Mesenteric fat pad (tissue), 1 donor: ENCODE results near the gene CCDC88A. TPM values are rescaled to one million over a fixed set of nuclear protein-coding genes. Genes with fewer than 3 reads are reported as not detected.
"Not testable (repeated sequence)": the region's sequence is repeated elsewhere in the genome, so short reads cannot be mapped to it uniquely, and the experiment has no call there.

Experiments used
- DNase-seq: peaks from one replicate; pipeline ENCODE4 v3.0.0-alpha.2; 2020; ENCODE audit warnings: low spot score
- total RNA-seq: library from RNA; stranded (reverse); fragmentation: NEBNext Ultra II Directional; extraction: Animal tissue kit (Norgen Biotek cat#: 25700); gene quantifications from one replicate; pipeline ENCODE4 v1.2.1, GENCODE V29; 2021
- donor health status: DM: yes; HTN: yes; CAD: no.

The CCDC88A gene
- total RNA-seq, 1 donor from 2014 or later: 64.6 TPM

DNA sequence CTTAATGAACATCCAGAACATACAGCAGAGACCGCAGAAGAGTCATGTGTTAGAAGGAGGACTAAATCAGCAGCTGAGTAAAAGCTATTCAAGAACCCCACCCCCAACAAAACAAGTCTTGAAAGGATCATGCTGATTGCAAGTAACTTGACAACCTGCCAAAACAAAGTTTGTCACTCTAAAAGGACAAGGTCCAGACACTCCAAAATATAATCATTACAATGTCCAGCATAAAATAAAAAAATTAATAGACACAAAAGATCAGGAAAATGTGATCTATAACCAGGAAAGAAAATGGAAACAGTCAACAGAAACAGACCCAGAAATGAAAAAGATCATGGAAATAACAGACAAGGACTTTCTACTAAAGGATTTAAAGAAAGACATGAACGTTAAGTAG lies 28.5 kb downstream of the CCDC88A start:
- DNase-seq: no peak

DNA sequence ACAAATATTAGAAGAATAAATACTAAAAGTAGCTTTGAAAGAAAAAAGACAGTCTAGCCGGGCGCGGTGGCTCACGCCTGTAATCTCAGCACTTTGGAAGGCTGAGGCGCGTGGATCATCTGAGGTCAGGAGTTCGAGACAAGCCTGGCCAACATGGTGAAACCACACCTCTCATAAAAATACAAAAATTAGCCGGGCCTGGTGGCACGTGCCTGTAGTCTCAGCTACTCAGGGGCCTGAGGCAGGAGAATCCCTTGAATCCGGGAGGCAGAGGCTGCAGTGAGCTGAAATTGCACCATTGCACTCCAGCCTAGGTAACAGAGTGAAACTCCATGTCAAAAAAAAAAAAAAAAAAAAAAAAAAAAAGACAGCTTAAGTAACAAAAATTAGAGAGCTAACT lies 34.1 kb downstream of the CCDC88A start:
- not testable (repeated sequence) for DNase-seq

DNA sequence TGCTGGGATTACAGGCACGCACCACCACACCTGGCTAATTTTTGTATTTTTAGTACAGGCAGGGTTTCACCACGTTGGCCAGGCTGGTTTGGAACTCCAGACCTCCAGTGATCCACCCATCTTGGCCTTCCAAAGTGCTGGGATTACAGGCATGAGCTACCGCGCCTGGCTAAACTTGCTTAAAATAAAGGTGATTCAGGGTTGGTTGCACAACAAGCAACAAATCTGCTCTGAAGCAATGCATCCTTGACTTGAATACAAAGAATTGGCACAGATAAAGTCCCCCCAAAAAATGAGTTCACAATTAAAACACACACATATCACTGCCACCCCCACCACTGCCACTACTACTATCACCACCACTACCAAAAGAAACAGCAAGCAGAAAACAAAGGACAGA lies 34.9 kb downstream of the CCDC88A start:
- DNase-seq: no peak

DNA sequence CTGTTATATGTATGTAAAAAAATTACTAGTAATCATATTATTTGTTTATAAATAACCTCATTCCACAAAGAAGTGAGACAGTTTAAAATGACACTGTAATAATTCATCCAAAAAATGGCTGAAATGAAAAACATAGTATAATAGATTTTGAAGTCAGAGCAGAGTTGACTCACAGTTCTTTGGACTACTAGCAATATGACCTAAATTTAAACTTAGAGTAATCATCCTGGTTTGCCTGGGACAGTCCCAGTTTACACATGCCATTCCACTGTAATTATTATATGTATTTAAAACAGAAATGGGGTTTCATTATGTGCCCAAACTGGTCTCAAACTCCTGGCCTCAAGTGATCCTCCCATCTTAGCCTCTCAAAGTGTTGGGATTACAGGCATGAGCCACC lies 48.3 kb downstream of the CCDC88A start:
- no peak for DNase-seq

DNA sequence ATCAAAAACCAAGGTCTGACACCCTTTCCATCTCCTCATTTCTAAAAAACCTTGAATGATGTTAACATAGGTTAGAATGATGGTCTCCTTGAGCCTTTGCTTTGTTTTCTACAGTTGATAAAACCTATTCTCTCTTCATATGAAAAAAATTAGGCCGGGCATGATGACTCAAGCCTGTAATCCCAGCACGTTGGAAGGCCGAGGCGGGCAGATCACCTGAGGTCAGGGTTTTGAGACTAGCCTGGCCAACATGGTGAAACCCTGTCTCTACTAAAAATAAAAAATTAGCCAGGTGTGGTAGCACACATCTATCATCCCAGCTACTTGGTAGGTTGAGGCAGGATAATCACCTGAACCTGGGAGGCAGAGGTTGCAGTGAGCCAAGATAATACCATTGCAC lies 49.4 kb downstream of the CCDC88A start:
- DNase-seq: no peak

DNA sequence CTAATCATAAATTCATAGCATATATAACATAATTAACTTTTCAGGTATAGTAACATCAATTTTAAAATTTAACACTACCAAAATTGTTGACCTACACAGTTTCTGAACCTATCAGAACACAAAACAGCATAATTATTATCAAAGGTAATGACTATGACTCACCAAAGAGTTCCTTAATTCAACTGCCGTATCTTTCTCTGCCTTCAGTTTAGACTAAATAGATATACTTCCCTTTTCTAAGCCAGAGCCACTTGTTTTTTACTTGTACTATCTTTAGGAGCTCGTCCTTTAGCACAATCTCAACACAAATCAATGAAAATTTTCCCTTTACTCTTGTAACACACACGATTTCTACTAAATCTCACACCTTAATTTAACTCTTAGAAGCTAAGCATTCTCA lies 54.4 kb downstream of the CCDC88A start:
- no peak for DNase-seq

DNA sequence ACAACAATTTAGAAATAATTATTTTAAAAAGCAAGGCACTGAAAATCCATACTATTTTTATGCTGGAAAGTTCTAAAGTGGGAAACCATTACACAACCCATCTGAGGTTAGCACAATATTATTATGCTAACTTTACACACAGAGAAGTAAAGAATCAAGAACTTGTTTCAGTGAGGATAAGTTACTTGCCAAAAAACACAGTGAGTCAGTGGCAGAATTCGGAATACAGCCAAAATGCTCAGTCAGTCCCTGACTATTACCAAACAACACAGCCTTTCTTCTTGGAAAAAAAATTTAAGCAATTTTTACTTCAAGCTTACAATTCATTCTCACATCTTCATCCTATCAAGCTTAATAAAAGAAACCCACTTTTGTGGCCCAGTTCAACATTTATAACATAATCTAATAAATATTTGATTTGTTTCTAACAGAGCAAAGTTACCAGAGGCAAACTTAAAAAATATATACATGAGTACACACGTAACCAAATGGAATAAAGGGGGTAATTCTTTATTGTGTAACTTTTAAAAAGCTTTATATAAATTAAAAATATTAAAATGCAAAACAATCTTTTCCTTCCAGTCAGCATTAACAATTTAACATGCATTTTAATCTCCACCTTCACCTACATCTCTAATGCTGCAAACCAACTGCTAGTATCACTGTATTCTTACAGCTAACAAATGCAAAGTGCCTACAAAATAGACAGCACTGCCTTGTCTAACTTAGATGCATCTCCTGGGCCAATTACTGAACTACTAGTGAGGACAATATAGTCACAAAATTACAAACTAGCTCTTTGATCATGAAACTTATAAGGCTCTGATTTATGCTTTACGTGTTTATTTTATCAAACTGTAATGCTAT lies 55.2 kb downstream of the CCDC88A start:
- DNase-seq: no peak

DNA sequence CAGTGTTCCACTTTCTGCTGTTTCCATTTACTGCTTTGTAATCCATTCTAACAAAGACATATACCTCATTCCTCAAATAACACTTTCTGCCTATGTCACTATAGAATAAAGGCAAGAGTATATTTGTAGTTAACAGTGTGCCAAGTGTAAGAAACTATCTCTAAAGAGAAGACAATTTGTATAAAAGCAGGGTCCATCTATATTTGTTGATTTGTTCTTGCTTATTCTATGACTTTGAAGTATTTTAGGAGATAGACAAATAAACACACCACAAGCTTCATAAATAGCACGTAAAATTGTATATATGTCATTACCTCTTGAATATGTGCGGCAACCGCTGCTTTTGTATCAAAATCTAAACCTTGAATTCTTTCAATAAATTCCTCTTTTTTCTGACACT lies 56.0 kb downstream of the CCDC88A start:
- no peak for DNase-seq

DNA sequence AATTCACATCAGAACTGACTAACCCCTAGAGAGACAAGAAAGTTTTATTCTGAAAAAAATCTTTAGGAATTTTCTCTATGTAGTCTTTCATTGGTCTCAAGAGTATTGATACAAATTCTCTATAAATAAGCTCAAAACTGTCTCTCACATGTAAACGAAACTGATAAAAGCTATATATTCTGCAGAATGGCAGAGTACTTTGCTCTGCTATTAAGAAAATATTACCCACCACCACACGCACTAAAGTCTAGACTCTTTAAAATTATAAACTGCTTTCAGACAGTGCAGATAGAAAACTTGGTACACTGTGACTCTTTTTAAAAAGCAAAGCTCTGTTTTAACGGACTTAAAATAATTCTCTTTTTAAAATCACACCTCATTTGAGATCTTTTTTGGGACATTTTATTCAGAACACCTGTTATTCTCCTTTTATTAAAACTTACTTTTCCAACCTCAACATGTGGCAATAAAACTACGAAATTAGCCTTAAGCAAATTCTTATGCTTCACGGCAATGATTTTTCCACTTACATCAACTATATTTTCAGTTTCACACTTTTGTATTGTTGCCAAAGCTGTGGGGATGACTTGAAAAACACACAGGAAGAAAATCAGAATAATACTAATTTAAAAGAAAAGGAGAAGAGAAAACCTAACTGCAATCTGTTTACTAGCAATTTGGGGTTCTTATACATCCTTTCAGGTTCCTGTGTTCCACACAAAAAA lies 58.0 kb downstream of the CCDC88A start:
- DNase-seq: no peak

DNA sequence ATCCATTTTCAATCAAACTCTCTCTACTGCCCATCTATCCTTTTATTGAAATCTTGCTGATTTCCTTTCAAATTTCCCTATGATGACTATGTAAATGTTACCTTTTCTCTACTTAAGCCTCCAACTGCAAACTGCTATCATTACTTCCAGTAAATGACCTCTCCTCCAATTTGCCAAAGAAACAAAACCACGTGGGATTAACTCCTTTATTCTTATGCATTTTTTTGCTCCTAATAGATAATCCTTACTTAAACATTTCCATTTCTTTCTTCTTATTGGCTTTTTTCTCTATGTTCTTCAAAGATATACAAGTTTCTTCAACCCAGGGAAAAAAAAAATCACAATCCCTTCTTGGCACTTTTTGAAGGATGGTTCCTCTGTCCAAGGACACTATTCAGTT lies 61.2 kb downstream of the CCDC88A start:
- DNase-seq: no peak

DNA sequence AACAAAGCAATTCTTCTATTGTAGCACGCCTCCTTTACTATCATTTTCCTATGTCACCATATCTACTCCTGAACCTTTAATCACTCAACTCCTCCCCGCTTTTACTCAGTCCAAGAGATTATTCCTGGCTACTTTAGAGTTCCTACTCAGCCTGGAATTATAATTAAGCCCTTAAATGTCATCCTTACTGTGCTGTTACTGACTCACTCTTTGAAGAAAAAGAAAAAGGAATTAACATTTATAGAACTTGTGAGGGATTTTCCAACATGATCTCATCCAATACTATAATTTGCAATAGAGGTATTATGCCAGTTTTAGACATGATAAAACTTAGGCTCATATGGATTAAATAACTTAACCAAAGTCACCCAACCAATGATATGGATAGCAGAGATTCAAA lies 61.7 kb downstream of the CCDC88A start:
- no peak for DNase-seq

DNA sequence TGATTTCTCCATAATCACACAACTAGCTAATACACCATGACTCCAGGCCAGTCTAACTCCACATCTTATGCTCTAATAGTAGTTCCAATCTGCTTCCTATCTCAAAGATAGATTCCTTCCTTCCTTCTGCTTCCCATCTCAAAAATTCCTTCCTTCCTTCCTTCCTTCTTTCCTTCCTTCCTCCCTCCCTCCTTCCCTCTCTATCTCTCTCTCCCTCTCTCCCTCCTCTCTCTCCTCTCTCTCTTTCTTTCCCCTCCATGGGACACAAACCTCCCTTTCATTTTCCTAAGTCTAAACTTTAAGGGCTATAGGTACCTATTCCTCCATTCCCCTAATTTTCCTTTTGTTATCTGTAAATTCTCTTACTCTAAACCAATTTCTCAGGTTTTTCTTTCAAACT lies 62.5 kb downstream of the CCDC88A start:
- no peak for DNase-seq

DNA sequence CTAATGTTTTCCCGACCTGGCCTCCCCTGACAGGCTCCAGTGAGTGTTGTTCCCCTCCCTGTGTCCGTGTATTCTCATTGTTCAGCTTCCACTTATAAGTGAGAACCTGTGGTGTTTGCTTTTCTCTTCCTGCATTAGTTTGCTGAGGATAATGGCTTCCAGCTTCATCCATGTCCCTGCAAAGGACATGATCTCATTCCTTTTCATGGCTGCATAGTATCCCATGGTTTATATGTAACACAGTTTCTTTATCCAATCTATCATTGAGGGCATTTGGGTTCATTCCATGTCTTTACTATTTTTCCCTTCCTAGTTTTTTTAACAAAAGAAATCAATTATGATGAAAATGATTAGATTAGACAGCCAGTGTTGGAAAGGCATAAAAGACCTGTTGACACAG lies 63.5 kb downstream of the CCDC88A start:
- not testable (repeated sequence) for DNase-seq

DNA sequence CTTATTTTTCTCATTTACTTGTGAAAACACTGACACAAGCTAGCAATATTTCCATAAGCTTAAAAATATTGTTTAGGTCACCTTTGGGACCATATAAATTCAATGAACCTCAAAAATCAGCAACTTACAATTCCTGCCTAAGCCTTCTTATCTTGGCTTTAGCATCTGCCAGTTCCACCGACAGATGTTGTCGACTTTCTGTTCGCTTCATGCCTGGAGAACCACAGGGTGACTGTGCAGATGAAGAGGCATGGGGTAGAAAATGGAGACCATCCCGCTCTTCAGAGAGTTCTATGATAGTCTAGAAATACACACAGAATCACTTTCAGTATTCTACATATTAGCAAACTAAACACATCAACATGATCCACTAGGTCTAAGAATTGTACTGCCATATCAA lies 64.2 kb downstream of the CCDC88A start:
- no peak for DNase-seq

DNA sequence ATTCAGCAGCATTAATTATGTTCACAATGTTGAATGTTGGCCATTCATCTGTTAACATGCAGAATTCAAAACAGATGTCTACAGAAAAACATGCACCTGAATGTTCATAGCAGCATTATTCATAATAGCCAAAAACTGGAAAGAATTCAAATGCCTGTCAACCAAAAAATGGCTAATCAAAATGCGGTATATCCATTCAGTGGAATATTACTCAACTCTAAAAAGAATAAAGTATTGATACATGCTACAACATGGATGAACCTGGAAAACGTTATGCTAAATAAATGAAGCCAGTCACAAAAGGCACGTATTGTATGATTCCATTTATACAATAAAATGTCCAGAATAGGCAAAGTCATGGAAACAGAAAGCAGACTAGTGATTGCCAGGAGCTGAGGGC lies 68.0 kb downstream of the CCDC88A start:
- no peak for DNase-seq

DNA sequence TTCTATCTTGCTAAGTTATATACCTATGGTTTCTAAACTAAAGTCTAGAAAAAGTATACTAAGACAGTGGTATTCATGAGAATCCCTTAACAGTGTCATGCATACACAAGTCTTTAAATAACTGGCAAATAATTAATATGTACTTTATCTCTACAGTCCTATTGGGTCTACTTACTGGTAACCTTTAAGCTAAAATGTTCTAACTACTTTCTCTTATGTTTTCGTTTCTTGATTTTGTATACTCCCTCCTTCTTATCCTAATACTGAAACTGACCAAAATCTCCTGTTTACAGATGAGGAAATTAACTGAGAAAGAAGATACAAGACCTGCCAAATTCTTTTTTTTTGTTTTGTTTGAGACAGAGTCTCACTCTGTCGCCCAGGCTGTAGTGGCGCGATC lies 74.6 kb downstream of the CCDC88A start:
- no peak for DNase-seq

DNA sequence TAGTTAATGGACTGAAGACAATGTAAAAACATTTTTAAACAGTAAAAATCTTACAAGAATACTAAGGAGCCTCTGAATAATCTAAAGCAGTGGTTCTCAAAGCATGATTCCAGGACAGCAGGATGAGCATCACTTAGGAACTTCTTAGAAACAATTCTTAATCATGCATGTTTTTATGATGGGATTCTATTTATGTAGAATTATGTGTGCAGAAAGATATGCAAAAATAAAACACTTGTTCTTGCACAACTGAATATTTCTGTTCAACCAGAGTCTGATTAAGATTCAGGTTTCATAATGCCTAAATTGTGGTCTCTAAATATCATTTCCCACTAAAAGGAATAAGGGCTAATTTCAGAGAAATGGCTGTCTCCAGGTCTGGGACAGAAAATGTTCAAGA lies 81.4 kb downstream of the CCDC88A start:
- no peak for DNase-seq

DNA sequence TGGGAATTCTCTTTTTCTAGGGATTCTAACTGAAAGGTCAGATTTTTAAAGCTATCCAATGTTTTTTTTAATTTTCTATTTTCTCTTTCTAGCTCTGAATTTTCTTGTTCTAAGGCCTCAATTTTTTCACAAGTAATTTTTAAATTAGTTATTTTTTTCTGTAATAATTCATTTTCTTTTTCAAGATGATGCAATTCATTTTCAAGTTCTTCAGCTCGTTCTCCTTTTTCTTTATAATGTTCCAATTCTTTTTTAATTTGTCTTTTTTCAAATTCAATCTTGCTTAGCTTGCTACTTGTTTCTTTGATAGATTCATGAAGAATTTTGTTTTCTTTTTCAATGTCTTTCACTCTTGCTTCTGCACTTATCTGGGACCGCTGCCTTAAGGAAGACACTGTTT lies 84.9 kb downstream of the CCDC88A start:
- no peak for DNase-seq

DNA sequence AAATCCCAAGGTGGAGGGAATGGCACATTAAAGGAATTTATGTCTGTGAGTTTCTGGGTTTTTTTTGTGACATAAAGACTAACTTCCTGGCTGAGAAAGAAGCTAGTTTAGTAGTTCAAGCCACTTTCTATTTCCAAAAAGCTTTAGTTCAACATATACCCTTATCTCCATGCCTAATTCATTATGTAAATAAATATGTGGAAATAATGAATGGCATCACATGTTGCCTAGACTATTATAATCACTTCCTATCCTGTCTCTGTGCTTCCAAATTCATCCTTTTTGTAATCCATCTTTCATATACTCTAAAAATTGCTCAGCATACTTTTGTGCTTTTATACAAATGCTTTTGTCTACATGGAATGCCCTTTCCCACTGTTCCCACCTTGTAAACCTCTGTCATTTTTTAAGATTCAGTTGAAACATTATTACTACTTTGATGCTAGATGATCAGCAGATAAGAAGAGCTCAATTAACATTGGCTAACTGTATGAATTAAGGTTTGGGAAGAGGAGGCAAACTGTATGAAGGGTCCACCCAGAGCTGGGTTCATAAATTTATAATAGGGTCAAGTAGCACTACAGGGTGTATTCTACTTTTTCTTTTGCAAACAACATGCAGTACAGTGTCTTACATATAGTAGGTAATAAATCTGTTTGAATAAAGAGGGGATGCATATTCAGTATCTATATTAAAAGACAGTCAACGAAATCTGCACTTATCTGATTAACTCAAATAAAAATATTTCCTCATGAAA lies 88.9 kb downstream of the CCDC88A start:
- no peak for DNase-seq

DNA sequence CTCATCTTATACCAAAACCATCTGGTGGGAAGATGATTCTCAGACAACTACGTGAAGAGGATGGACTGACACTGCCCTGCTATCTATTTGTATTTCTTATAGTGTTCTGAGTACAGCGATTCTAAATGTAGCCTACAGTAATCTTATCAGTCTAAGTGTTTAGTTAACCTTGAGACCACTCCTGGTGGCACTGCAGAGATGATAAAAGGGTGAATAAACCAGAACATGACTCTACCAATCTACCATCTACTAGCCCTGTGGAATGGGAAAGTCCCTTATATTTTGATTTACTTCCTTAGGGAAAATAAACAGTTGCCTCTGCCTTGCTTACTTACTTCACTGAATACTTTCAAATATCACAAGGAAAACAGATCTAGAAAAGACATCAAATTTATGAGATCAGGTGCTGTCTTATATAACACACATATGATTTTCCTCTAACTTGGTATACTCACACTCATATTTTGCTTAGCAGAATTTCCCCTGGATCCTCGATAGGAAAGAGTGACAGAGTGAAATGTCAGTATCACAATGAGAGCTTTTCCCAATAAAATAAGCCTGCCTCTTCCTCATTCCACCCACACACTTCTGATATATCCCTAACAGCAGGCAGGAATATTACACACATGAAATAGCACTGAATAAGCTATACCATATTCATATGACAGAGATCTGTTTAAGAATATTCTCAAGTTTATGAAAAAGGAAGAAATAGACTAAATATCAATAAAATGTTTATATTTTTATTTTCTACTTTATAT lies 92.0 kb downstream of the CCDC88A start:
- no peak for DNase-seq

DNA sequence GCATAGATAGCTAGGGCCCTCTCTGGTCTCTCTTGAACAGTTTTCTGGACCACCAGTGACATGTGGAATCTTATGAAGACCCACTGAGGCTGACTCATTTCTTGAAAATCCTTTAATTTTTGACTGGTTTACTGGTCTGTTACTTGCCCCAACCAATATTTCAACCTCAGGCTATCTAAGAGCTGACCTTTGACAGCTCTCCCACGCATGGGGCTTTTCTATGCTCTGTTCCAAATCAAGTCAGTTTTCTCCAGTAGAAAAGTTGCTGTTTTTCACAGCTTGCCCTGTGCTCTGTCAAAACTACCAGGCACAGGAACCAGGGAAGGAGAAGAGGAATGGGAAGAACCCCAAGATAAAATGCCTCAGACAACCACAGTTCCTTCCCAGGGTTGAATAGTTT lies 104.7 kb downstream of the CCDC88A start:
- DNase-seq: no peak
